ENCODE data around the gene GNPTG.

The GNPTG gene

GRCh38 chr16:1403733-1404132 lies 52.0 kb downstream of the GNPTG start:
- no peak for DNase-seq (ENCODE audit: low read depth)
- H3K4me3 ChIP-seq (ENCODE audit: low read depth, low read length), result no peak overlapping the region
- TF ChIP-seq CTCF (IDR thresholded peaks at IDR 0.05; ENCODE audit: insufficient read depth, low read depth, low read length, missing control alignments), result no peak

GRCh38 chr16:1407753-1408152 lies 56.0 kb downstream of the GNPTG start:
- no peak for DNase-seq (ENCODE audit: low read depth)
- peak overlapping the region; percentile 18 for H3K4me3 ChIP-seq (ENCODE audit: low read depth, low read length)
- TF ChIP-seq CTCF (IDR thresholded peaks at IDR 0.05; ENCODE audit: insufficient read depth, low read depth, low read length, missing control alignments), result no peak

- TF ChIP-seq CTCF (IDR thresholded peaks at IDR 0.05; ENCODE audit: insufficient read depth, low read depth, low read length, missing control alignments), result no peak
- DNase-seq (ENCODE audit: low read depth), result peak; percentile 92
- peak overlapping the region; percentile 64 for H3K4me3 ChIP-seq (ENCODE audit: low read depth, low read length)
Observed at GRCh38 chr16:1408171-1408837, 56.6 kb downstream of the GNPTG start.

GRCh38 chr16:1412847-1413246 lies 61.1 kb downstream of the GNPTG start:
- no peak for TF ChIP-seq CTCF (IDR thresholded peaks at IDR 0.05; ENCODE audit: insufficient read depth, low read depth, low read length, missing control alignments)
- DNase-seq (ENCODE audit: low read depth), result no peak
- no peak overlapping the region for H3K4me3 ChIP-seq (ENCODE audit: low read depth, low read length)
